ENCODE data around the gene INPP4B.

GRCh38 chr4:142596595-142596994 is 249.5 kb downstream of the INPP4B start:
- TF ChIP-seq EZH2 (IDR thresholded peaks at IDR 0.05; ENCODE audit: borderline replicate concordance, low read depth, low read length, severe bottlenecking), result no peak
- TF ChIP-seq CTCF (IDR thresholded peaks at IDR 0.05; ENCODE audit: borderline replicate concordance, extremely low read depth, low read length, poor library complexity, severe bottlenecking), result no peak

Data from DND-41 (cell line).